SH-SY5Y (cell line): Measurements from ENCODE around the gene SPAG7.

Experiments
- GATA2 ChIP-seq: IDR thresholded peaks from 2 replicates; pipeline ENCODE4 v1.6.1; 2011; ENCODE audit warnings: mild to moderate bottlenecking, low read depth, low read length
- GATA3 ChIP-seq: IDR thresholded peaks from 2 replicates; pipeline ENCODE4 v1.6.1; 2011; ENCODE audit warnings: low read depth, mild to moderate bottlenecking, low read length, moderate library complexity

- TF ChIP-seq GATA2 (no peak), GATA3 (no peak)
Observed at GRCh38 chr17:4946312-4946976, 21.2 kb downstream of the SPAG7 start.
